ENCODE results near the gene NPAS3.

NPAS3 gene

GRCh38 chr14:33331176-33331949 lies 392.7 kb downstream of the NPAS3 start:
- Mint-ChIP-seq H3K27me3 (no peaks in the 10 kb centered on the region), H3K36me3 (ENCODE audit: low read depth) (no peaks in the 10 kb centered on the region), H3K4me1 (no peaks in the 10 kb centered on the region), H3K27ac (no peak overlapping the region), H3K4me3 (no peak overlapping the region), H3K9me3 (peaks cover 3% of the 10 kb centered on the region)
- no peak for DNase-seq
- ATAC-seq: no peak

GRCh38 chr14:33332497-33332896 lies 393.8 kb downstream of the NPAS3 start:
- no peak overlapping the region for H3K4me3 Mint-ChIP-seq
- peaks cover 10% of the 10 kb centered on the region for H3K9me3 Mint-ChIP-seq
- no peak for ATAC-seq
- H3K27me3 Mint-ChIP-seq: no peaks in the 10 kb centered on the region
- no peak for DNase-seq
- no peaks in the 10 kb centered on the region for H3K36me3 Mint-ChIP-seq (ENCODE audit: low read depth)
- H3K27ac Mint-ChIP-seq: no peak overlapping the region
- no peaks in the 10 kb centered on the region for H3K4me1 Mint-ChIP-seq

- Mint-ChIP-seq H3K9me3 (peaks cover 10% of the 10 kb centered on the region), H3K27ac (no peak overlapping the region), H3K27me3 (no peaks in the 10 kb centered on the region), H3K4me1 (no peaks in the 10 kb centered on the region), H3K4me3 (no peak overlapping the region), H3K36me3 (ENCODE audit: low read depth) (no peaks in the 10 kb centered on the region)
- ATAC-seq (no peak), DNase-seq (no peak)
These were observed 396.7 kb downstream of the NPAS3 start for GRCh38 chr14:33335366-33335765.

GRCh38 chr14:33342299-33342974 lies 403.8 kb downstream of the NPAS3 start:
- no peak for ATAC-seq
- no peaks in the 10 kb centered on the region for H3K36me3 Mint-ChIP-seq (ENCODE audit: low read depth)
- no peaks in the 10 kb centered on the region for H3K27me3 Mint-ChIP-seq
- H3K9me3 Mint-ChIP-seq: no peaks in the 10 kb centered on the region
- no peak overlapping the region for H3K4me3 Mint-ChIP-seq
- no peak for DNase-seq
- H3K27ac Mint-ChIP-seq: no peak overlapping the region
- no peaks in the 10 kb centered on the region for H3K4me1 Mint-ChIP-seq

GRCh38 chr14:33343016-33343415 lies 404.3 kb downstream of the NPAS3 start:
- no peak for DNase-seq
- no peak overlapping the region for H3K27ac Mint-ChIP-seq
- ATAC-seq: no peak
- no peaks in the 10 kb centered on the region for H3K9me3 Mint-ChIP-seq
- no peak overlapping the region for H3K4me3 Mint-ChIP-seq
- H3K4me1 Mint-ChIP-seq: no peaks in the 10 kb centered on the region
- no peaks in the 10 kb centered on the region for H3K36me3 Mint-ChIP-seq (ENCODE audit: low read depth)
- no peaks in the 10 kb centered on the region for H3K27me3 Mint-ChIP-seq

- no peaks in the 10 kb centered on the region for H3K9me3 Mint-ChIP-seq
- H3K36me3 Mint-ChIP-seq (ENCODE audit: low read depth): no peaks in the 10 kb centered on the region
- H3K4me3 Mint-ChIP-seq: no peak overlapping the region
- no peak overlapping the region for H3K27ac Mint-ChIP-seq
- no peaks in the 10 kb centered on the region for H3K27me3 Mint-ChIP-seq
- H3K4me1 Mint-ChIP-seq: no peaks in the 10 kb centered on the region
- ATAC-seq (no peak), DNase-seq (no peak)
These were observed 409.1 kb downstream of the NPAS3 start for GRCh38 chr14:33347796-33348195.

GRCh38 chr14:33348510-33348909 lies 409.8 kb downstream of the NPAS3 start:
- ATAC-seq: no peak
- no peak for DNase-seq
- no peaks in the 10 kb centered on the region for H3K36me3 Mint-ChIP-seq (ENCODE audit: low read depth)
- H3K27ac Mint-ChIP-seq: no peak overlapping the region
- H3K9me3 Mint-ChIP-seq: no peaks in the 10 kb centered on the region
- H3K4me1 Mint-ChIP-seq: no peaks in the 10 kb centered on the region
- H3K27me3 Mint-ChIP-seq: no peaks in the 10 kb centered on the region
- no peak overlapping the region for H3K4me3 Mint-ChIP-seq

GRCh38 chr14:33349871-33350270 lies 411.2 kb downstream of the NPAS3 start:
- Mint-ChIP-seq H3K4me1 (no peaks in the 10 kb centered on the region), H3K27me3 (no peaks in the 10 kb centered on the region), H3K4me3 (no peak overlapping the region), H3K9me3 (peaks cover under 1% of the 10 kb centered on the region), H3K36me3 (ENCODE audit: low read depth) (no peaks in the 10 kb centered on the region), H3K27ac (no peak overlapping the region)
- ATAC-seq (no peak), DNase-seq (no peak)

- Mint-ChIP-seq H3K27me3 (no peaks in the 10 kb centered on the region), H3K27ac (no peak overlapping the region), H3K9me3 (peaks cover 4% of the 10 kb centered on the region), H3K36me3 (ENCODE audit: low read depth) (no peaks in the 10 kb centered on the region), H3K4me1 (no peaks in the 10 kb centered on the region), H3K4me3 (no peak overlapping the region)
- no peak for ATAC-seq
- DNase-seq: no peak
These were observed 411.8 kb downstream of the NPAS3 start for GRCh38 chr14:33350366-33350990.

- peaks cover 8% of the 10 kb centered on the region for H3K9me3 Mint-ChIP-seq
- ATAC-seq (no peak), DNase-seq (no peak)
- no peak overlapping the region for H3K4me3 Mint-ChIP-seq
- no peaks in the 10 kb centered on the region for H3K4me1 Mint-ChIP-seq
- H3K27me3 Mint-ChIP-seq: no peaks in the 10 kb centered on the region
- H3K36me3 Mint-ChIP-seq (ENCODE audit: low read depth): no peaks in the 10 kb centered on the region
- no peak overlapping the region for H3K27ac Mint-ChIP-seq
These were observed 414.1 kb downstream of the NPAS3 start for GRCh38 chr14:33352821-33353220.

GRCh38 chr14:33356181-33356580 lies 417.5 kb downstream of the NPAS3 start:
- DNase-seq (no peak), ATAC-seq (no peak)
- H3K27ac Mint-ChIP-seq: no peak overlapping the region
- peaks cover 8% of the 10 kb centered on the region for H3K9me3 Mint-ChIP-seq
- no peaks in the 10 kb centered on the region for H3K27me3 Mint-ChIP-seq
- no peak overlapping the region for H3K4me3 Mint-ChIP-seq
- no peaks in the 10 kb centered on the region for H3K4me1 Mint-ChIP-seq
- no peaks in the 10 kb centered on the region for H3K36me3 Mint-ChIP-seq (ENCODE audit: low read depth)

- DNase-seq (no peak), ATAC-seq (no peak)
- Mint-ChIP-seq H3K4me1 (no peaks in the 10 kb centered on the region), H3K27ac (no peak overlapping the region), H3K27me3 (no peaks in the 10 kb centered on the region), H3K36me3 (ENCODE audit: low read depth) (no peaks in the 10 kb centered on the region), H3K9me3 (peaks cover 12% of the 10 kb centered on the region), H3K4me3 (no peak overlapping the region)
These were observed 418.7 kb downstream of the NPAS3 start for GRCh38 chr14:33357225-33358010.

- Mint-ChIP-seq H3K27me3 (no peaks in the 10 kb centered on the region), H3K9me3 (peaks cover 12% of the 10 kb centered on the region), H3K4me3 (no peak overlapping the region), H3K36me3 (ENCODE audit: low read depth) (no peaks in the 10 kb centered on the region), H3K4me1 (no peaks in the 10 kb centered on the region), H3K27ac (no peak overlapping the region)
- no peak for ATAC-seq
- no peak for DNase-seq
These were observed 420.7 kb downstream of the NPAS3 start for GRCh38 chr14:33359288-33359881.

GRCh38 chr14:33362934-33363333 lies 424.3 kb downstream of the NPAS3 start:
- no peak overlapping the region for H3K4me3 Mint-ChIP-seq
- peaks cover 4% of the 10 kb centered on the region for H3K9me3 Mint-ChIP-seq
- no peaks in the 10 kb centered on the region for H3K4me1 Mint-ChIP-seq
- ATAC-seq (no peak), DNase-seq (no peak)
- no peak overlapping the region for H3K27ac Mint-ChIP-seq
- H3K27me3 Mint-ChIP-seq: no peaks in the 10 kb centered on the region
- H3K36me3 Mint-ChIP-seq (ENCODE audit: low read depth): no peaks in the 10 kb centered on the region
